ENCODE measurements around the gene YIF1A.

The YIF1A gene

GRCh38 chr11:66275984-66276612 lies 12.8 kb downstream of the YIF1A start:
- no peak for DNase-seq (ENCODE audit: low read depth)
- TF ChIP-seq CTCF (conservative IDR thresholded peaks at IDR 0.05; ENCODE audit: low read depth, low read length): no peak
- H3K4me3 ChIP-seq (ENCODE audit: low read depth, low read length): no peak overlapping the region

- TF ChIP-seq CTCF (conservative IDR thresholded peaks at IDR 0.05; ENCODE audit: low read depth, low read length): no peak
- no peak overlapping the region for H3K4me3 ChIP-seq (ENCODE audit: low read depth, low read length)
- DNase-seq (ENCODE audit: low read depth): no peak
Measured at GRCh38 chr11:66275396-66275795, 13.5 kb downstream of the YIF1A start.

GRCh38 chr11:66274219-66274618 lies 14.7 kb downstream of the YIF1A start:
- TF ChIP-seq CTCF (conservative IDR thresholded peaks at IDR 0.05; ENCODE audit: low read depth, low read length): no peak
- no peak for DNase-seq (ENCODE audit: low read depth)
- H3K4me3 ChIP-seq (ENCODE audit: low read depth, low read length): no peak overlapping the region

GRCh38 chr11:66272596-66272995 lies 16.3 kb downstream of the YIF1A start:
- no peak for TF ChIP-seq CTCF (conservative IDR thresholded peaks at IDR 0.05; ENCODE audit: low read depth, low read length)
- no peak for DNase-seq (ENCODE audit: low read depth)
- no peak overlapping the region for H3K4me3 ChIP-seq (ENCODE audit: low read depth, low read length)

GRCh38 chr11:66271816-66272215 lies 17.1 kb downstream of the YIF1A start:
- H3K4me3 ChIP-seq (ENCODE audit: low read depth, low read length): no peak overlapping the region
- no peak for TF ChIP-seq CTCF (conservative IDR thresholded peaks at IDR 0.05; ENCODE audit: low read depth, low read length)
- DNase-seq (ENCODE audit: low read depth): no peak

GRCh38 chr11:66268952-66269905 lies 19.7 kb downstream of the YIF1A start:
- peak; percentile 45 for TF ChIP-seq CTCF (conservative IDR thresholded peaks at IDR 0.05; ENCODE audit: low read depth, low read length)
- peak; percentile 46 for DNase-seq (ENCODE audit: low read depth)

More at GRCh38 chr11:66268952-66269905, 19.7 kb downstream of the YIF1A start:
- H3K4me3 ChIP-seq (ENCODE audit: low read depth, low read length): peak overlapping the region; percentile 93
